ENCODE measurements around the gene CRHR1.

CRHR1 gene

GRCh38 chr17:45870342-45870974 is 86.3 kb downstream of the CRHR1 start:
- Histone ChIP-seq H3K36me3 (ENCODE audit: control insufficient read depth, insufficient read depth, low read length) (no peaks in the 10 kb centered on the region), H3K27me3 (replicated peaks; ENCODE audit: control insufficient read depth, insufficient read depth, low read length) (no peaks in the 10 kb centered on the region; the same call in 1 of the 2 replicates), H3K4me3 (replicated peaks; ENCODE audit: low read depth, low read length) (no peak overlapping the region)
- DNase-seq (ENCODE audit: extremely low read depth, insufficient read length): no peak
- no peak for TF ChIP-seq CTCF (IDR thresholded peaks at IDR 0.05; ENCODE audit: insufficient read depth, low read length, poor library complexity, severe bottlenecking)

- no peaks in the 10 kb centered on the region; the same call in 1 of the 2 replicates for H3K27me3 ChIP-seq (replicated peaks; ENCODE audit: control insufficient read depth, insufficient read depth, low read length)
Measured at GRCh38 chr17:45871718-45872117, 87.6 kb downstream of the CRHR1 start.

GRCh38 chr17:45873728-45874127 is 89.6 kb downstream of the CRHR1 start:
- DNase-seq (ENCODE audit: extremely low read depth, insufficient read length): no peak
- no peak for TF ChIP-seq CTCF (IDR thresholded peaks at IDR 0.05; ENCODE audit: insufficient read depth, low read length, poor library complexity, severe bottlenecking)
- Histone ChIP-seq H3K36me3 (ENCODE audit: control insufficient read depth, insufficient read depth, low read length) (no peaks in the 10 kb centered on the region), H3K4me3 (replicated peaks; ENCODE audit: low read depth, low read length) (no peak overlapping the region), H3K27me3 (replicated peaks; ENCODE audit: control insufficient read depth, insufficient read depth, low read length) (no peaks in the 10 kb centered on the region; the same call in 1 of the 2 replicates)

More at GRCh38 chr17:45871718-45872117, 87.6 kb downstream of the CRHR1 start:
- H3K36me3 ChIP-seq (ENCODE audit: control insufficient read depth, insufficient read depth, low read length): no peaks in the 10 kb centered on the region
- DNase-seq (ENCODE audit: extremely low read depth, insufficient read length): no peak
- no peak for TF ChIP-seq CTCF (IDR thresholded peaks at IDR 0.05; ENCODE audit: insufficient read depth, low read length, poor library complexity, severe bottlenecking)
- H3K4me3 ChIP-seq (replicated peaks; ENCODE audit: low read depth, low read length): no peak overlapping the region

GRCh38 chr17:45874151-45874550 is 90.0 kb downstream of the CRHR1 start:
- Histone ChIP-seq H3K36me3 (ENCODE audit: control insufficient read depth, insufficient read depth, low read length) (no peaks in the 10 kb centered on the region), H3K4me3 (replicated peaks; ENCODE audit: low read depth, low read length) (no peak overlapping the region), H3K27me3 (replicated peaks; ENCODE audit: control insufficient read depth, insufficient read depth, low read length) (no peaks in the 10 kb centered on the region; the same call in 1 of the 2 replicates)
- no peak for DNase-seq (ENCODE audit: extremely low read depth, insufficient read length)
- no peak for TF ChIP-seq CTCF (IDR thresholded peaks at IDR 0.05; ENCODE audit: insufficient read depth, low read length, poor library complexity, severe bottlenecking)

GRCh38 chr17:45876539-45876938 is 92.4 kb downstream of the CRHR1 start:
- DNase-seq (ENCODE audit: extremely low read depth, insufficient read length): no peak
- H3K36me3 ChIP-seq (ENCODE audit: control insufficient read depth, insufficient read depth, low read length): no peaks in the 10 kb centered on the region
- no peaks in the 10 kb centered on the region; the same call in 1 of the 2 replicates for H3K27me3 ChIP-seq (replicated peaks; ENCODE audit: control insufficient read depth, insufficient read depth, low read length)
- H3K4me3 ChIP-seq (replicated peaks; ENCODE audit: low read depth, low read length): no peak overlapping the region
- no peak for TF ChIP-seq CTCF (IDR thresholded peaks at IDR 0.05; ENCODE audit: insufficient read depth, low read length, poor library complexity, severe bottlenecking)

Measured in GM06990 (cell line).